Neuron (in vitro differentiated cells): Measurements from ENCODE around the gene EXOC6.

ENCODE experiments used
- H2AFZ ChIP-seq: one replicate; pipeline ENCODE4 v1.6.1; 2013; ENCODE audit warnings: low read depth, mild to moderate bottlenecking, inconsistent platforms, low read length, moderate library complexity
- H3K27me3 ChIP-seq: one replicate; pipeline ENCODE4 v1.6.1; 2013; ENCODE audit warnings: low read length; ENCODE audit not compliant: insufficient read depth
- H3K36me3 ChIP-seq: one replicate; pipeline ENCODE4 v1.6.1; 2013; ENCODE audit warnings: low read length; ENCODE audit not compliant: insufficient read depth
- H3K4me1 ChIP-seq: one replicate; pipeline ENCODE4 v1.6.1; 2013; ENCODE audit warnings: low read length; ENCODE audit not compliant: insufficient read depth
- H3K4me3 ChIP-seq: 2 replicates; pipeline ENCODE4 v1.5.1; 2013; ENCODE audit warnings: mild to moderate bottlenecking, low read length, moderate library complexity
- H3K9me3 ChIP-seq: one replicate; pipeline ENCODE4 v1.6.1; 2013; ENCODE audit warnings: low read length

EXOC6 gene

DNA sequence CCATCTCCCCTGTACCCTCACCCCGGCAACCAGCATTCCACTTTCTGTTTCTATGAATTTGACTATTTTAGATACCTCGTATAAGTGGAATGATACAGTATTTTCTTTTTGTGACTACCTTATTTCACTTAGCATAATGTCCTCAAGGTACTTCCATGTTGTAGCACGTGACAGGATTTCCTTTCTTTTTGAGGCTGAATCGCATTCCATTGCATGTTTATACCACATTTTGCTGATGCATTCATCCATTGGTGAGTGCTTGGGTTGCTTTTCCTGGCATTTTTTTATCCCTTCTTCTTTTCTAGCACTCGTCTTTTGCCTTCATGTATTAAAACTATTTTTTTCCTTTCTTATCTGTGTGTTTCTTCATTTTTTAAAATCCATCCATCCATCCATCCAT lies 22.3 kb upstream of the EXOC6 start:
- H2AFZ ChIP-seq: no peak overlapping the region
- no peaks in the 10 kb centered on the region for H3K9me3 ChIP-seq
- H3K4me3 ChIP-seq: no peak overlapping the region
- H3K27me3 ChIP-seq: no peaks in the 10 kb centered on the region
- peaks cover 8% of the 10 kb centered on the region for H3K4me1 ChIP-seq
- H3K36me3 ChIP-seq: no peaks in the 10 kb centered on the region

DNA sequence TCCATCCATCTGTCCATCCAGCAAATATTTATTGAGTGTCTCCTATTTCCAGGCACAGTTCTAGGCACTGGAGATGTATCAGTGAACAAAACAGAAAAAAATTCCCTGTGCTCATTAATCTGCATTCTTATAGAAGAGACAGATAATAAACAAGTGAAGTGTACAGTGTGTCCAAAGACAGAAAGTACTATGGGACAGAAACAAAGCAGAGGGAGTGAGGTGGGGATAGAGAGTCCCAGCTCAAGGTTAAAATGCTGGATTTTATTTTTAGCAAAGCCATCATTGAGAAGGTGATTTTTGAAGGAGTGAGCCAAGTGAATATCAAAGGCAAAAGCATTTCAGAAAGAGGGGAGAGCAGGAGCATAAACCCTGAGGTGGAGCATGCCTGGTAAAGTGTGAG lies 21.8 kb upstream of the EXOC6 start:
- Histone ChIP-seq H3K4me3 (no peak overlapping the region), H3K27me3 (no peaks in the 10 kb centered on the region), H2AFZ (no peak overlapping the region), H3K4me1 (peaks cover 8% of the 10 kb centered on the region), H3K9me3 (no peaks in the 10 kb centered on the region), H3K36me3 (no peaks in the 10 kb centered on the region)

DNA sequence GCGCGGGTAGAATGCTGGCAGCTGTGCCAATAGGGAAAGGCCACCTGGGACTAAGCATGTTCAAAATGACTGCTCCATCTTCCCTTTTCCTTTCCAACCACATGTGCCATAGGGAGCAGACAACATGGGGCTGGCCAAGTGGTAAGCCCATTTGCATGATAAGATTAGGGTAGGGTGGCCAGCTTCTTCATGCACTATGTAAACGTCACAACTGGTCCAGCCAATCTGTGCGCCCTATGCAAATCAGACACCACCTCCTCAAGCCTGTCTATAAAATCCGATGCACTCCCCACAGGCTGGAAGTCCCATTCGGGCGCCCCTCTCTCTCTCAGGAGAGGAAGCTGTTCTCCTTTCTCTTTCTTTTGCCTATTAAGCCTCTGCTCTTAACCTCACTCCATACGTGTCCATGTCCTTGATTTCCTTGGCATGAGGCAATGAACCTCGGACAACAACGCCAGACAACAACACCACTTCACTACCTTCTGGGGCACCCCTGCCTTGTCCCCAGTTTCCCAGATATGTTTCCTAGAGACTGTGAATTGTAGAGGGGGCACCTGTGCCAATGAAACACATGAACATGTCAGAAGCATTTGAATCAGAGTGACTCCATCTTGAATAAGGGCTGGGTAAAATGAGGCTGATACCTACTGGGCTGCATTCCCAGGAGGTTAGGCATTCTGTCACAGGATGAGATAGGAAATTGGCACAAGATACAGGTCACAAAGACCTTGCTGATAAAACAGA lies 19.1 kb upstream of the EXOC6 start:
- Histone ChIP-seq H2AFZ (no peak overlapping the region), H3K9me3 (no peaks in the 10 kb centered on the region), H3K4me3 (no peak overlapping the region), H3K4me1 (no peaks in the 10 kb centered on the region), H3K27me3 (no peaks in the 10 kb centered on the region), H3K36me3 (no peaks in the 10 kb centered on the region)

DNA sequence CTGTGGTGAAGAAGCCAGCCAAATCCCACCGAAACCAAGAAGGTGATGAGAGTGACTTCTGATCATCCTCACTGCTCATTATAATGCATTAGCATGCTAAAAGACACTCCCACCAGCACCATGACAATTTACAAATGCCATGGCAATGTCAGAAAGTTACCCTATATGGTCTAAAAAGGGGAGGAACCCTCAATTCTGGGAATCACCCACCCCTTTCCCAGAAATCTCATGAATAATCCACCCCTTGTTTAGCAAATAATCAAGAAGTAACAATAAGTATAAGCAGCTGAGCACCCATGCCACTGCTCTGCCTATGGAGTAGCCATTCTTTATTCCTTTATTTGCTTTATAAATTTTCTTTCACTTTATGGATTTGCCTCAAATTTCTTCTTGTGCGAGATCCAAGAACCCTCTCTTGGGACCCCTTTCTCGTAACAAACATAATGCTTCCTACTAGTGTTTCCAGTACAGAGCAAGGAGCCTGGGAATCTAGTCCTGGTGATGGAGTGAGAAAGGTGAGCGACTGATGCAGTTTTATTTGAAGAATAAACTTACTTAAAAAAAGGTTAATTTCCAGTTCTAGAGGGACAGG lies 18.4 kb upstream of the EXOC6 start:
- no peaks in the 10 kb centered on the region for H3K36me3 ChIP-seq
- no peaks in the 10 kb centered on the region for H3K27me3 ChIP-seq
- no peak overlapping the region for H3K4me3 ChIP-seq
- no peaks in the 10 kb centered on the region for H3K4me1 ChIP-seq
- H2AFZ ChIP-seq: no peak overlapping the region
- H3K9me3 ChIP-seq: no peaks in the 10 kb centered on the region

DNA sequence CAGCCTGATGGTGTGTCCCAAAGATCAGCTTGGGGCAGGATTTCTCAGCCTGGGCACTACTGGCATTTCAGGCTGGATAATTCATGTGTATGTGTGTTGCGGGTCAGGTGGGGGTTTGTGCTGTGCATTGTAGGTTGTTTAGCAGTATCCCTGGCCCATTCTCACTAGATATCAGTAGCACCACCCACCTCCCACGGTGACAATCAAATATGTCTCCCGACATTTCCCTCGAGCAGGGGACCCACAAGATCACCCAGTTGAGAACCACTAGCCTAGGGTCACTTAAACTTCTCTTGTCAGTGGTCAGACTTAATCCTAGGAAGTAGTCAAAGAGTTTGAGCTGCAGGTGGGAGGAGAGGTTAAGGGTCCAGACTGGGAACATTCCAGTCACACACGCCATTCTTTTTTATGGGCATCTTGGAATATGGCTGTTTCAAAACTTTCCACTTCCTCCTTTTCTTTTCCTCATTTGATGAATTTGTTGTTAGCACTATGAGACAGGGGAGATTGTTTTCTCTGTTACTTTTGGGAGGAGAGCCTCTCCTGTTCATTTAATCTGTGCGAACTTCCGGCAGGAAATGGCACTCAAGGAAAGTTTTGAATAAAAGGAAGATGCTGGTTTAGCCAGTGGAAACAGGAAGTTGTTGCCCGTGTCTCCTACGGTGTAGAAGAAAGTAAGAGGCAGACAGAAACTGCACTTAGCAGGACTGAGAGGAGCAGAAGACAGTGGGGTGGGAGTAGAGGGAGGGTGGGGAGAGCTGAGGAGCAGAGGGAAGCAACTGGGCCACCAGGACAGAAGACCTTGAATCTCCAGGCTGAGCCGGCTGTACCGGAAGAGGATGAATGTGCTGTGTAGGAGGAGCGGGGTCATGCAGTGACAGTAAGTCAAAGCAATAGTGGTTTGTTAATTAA lies 17.6 kb upstream of the EXOC6 start:
- Histone ChIP-seq H3K36me3 (no peaks in the 10 kb centered on the region), H2AFZ (no peak overlapping the region), H3K27me3 (no peaks in the 10 kb centered on the region), H3K9me3 (no peaks in the 10 kb centered on the region), H3K4me1 (no peaks in the 10 kb centered on the region), H3K4me3 (no peak overlapping the region)

DNA sequence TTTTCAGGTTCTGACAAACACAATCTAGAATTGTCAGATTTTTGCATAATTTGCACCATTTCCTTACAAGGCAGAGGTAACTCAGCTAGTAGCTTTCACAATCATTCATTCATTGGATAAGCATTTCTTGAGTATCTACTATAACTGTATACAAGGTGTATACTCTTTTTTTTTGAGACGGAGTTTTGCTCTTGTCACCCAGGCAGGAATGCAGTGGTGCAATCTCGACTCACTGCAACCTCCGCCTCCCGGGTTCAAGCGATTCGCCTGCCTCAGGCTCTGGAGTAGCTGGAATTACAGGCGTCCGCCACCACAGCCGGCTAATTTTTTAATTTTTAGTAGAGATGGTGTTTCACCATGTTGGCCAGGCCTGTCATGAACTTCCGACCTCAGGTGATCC lies 16.2 kb upstream of the EXOC6 start:
- Histone ChIP-seq H3K4me1 (no peaks in the 10 kb centered on the region), H3K4me3 (no peak overlapping the region), H3K9me3 (no peaks in the 10 kb centered on the region), H2AFZ (no peak overlapping the region), H3K36me3 (no peaks in the 10 kb centered on the region), H3K27me3 (no peaks in the 10 kb centered on the region)

DNA sequence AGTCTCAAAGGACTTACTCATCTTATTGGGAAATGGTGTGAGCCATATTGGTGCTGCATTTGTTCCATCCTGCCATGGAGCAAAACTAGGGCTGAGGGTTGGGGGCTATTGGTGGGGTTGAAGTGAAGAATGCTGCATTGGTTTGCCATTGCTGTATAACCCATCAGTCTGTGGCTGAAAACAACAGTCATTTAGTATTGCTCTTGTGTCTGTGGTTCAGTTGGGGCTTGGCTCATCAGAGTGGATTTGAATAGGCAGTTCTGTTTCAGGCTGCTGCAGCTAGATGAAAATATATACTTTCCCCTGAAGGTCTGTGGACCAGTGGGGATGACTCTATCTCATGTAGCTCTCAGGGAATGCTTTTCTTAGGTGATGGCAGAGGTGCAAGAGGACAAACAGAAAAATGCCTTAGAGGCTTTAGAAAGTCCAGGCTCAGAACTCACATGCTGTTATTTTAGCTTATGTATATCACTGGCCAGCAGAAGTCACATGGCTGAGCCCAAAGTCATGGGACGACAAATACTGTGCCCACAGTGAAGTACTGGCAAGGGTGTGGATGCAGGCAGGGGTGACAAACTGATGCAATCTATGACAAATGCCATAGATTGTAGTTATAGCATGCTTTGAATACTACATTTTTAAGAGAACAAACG lies 15.2 kb upstream of the EXOC6 start:
- Histone ChIP-seq H3K4me1 (no peaks in the 10 kb centered on the region), H3K36me3 (no peaks in the 10 kb centered on the region), H3K27me3 (no peaks in the 10 kb centered on the region), H2AFZ (no peak overlapping the region), H3K9me3 (no peaks in the 10 kb centered on the region), H3K4me3 (no peak overlapping the region)

DNA sequence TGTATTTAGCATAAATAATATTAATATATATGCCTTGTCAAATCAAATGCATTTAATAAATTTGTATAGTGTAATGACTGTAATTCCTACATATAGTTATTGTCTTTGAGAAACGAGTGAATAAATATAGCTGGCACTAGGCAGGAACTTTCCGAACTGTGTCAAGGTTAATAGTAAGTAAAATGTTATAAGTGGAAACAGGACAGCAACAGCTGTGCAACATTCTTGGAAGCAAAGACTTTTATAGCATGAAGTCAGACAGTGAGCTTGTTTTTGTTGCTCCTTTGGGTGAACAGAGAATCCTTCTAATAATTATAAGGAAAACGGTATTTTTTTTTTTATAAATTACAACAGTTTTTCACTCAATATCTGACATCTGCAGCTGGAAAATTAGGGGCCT lies 14.0 kb upstream of the EXOC6 start:
- H3K4me3 ChIP-seq: no peak overlapping the region
- no peaks in the 10 kb centered on the region for H3K27me3 ChIP-seq
- no peaks in the 10 kb centered on the region for H3K4me1 ChIP-seq
- no peaks in the 10 kb centered on the region for H3K9me3 ChIP-seq
- H3K36me3 ChIP-seq: no peaks in the 10 kb centered on the region
- H2AFZ ChIP-seq: no peak overlapping the region

DNA sequence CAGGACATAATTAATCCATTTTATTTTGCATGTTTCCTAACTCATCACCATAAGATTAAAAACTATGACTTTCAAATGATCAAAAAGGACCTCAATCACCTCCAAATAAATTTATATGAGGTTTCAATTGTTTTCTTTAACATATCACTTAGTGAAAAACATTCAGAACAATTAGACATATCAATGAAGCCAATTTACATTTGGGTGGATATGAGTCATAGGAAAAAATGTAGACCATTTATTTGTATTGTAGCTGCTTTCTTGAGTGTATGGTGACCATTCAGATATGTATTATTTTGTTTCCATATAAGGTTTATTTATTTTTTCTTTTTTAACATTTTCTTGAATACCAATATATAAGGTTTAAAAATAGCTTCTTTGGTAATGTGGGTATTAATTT lies 13.3 kb upstream of the EXOC6 start:
- no peak overlapping the region for H2AFZ ChIP-seq
- no peaks in the 10 kb centered on the region for H3K4me1 ChIP-seq
- no peaks in the 10 kb centered on the region for H3K27me3 ChIP-seq
- H3K9me3 ChIP-seq: no peaks in the 10 kb centered on the region
- H3K36me3 ChIP-seq: no peaks in the 10 kb centered on the region
- H3K4me3 ChIP-seq: no peak overlapping the region

DNA sequence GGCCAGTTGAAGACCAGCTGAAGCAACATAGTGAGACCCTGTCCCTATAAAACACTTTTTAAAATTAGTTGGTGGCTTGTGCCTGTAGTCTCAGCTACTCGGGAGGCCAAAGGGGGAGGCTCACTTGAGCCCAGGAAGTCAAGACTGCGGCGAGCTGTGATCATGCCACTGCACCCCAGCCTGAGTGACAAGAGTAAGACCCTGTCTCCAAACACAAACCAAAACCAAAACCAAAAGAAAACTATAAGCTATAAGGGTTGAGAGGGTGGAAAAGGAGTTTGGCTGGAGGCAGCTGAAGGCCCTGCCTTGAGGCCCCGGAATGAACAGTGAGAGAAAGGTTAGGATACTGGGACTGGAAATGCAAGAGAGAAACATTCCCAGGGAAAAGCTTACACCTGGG lies 10.9 kb upstream of the EXOC6 start:
- no peak overlapping the region for H3K4me3 ChIP-seq
- H3K36me3 ChIP-seq: no peaks in the 10 kb centered on the region
- no peaks in the 10 kb centered on the region for H3K4me1 ChIP-seq
- H3K9me3 ChIP-seq: no peaks in the 10 kb centered on the region
- H2AFZ ChIP-seq: no peak overlapping the region
- no peaks in the 10 kb centered on the region for H3K27me3 ChIP-seq

DNA sequence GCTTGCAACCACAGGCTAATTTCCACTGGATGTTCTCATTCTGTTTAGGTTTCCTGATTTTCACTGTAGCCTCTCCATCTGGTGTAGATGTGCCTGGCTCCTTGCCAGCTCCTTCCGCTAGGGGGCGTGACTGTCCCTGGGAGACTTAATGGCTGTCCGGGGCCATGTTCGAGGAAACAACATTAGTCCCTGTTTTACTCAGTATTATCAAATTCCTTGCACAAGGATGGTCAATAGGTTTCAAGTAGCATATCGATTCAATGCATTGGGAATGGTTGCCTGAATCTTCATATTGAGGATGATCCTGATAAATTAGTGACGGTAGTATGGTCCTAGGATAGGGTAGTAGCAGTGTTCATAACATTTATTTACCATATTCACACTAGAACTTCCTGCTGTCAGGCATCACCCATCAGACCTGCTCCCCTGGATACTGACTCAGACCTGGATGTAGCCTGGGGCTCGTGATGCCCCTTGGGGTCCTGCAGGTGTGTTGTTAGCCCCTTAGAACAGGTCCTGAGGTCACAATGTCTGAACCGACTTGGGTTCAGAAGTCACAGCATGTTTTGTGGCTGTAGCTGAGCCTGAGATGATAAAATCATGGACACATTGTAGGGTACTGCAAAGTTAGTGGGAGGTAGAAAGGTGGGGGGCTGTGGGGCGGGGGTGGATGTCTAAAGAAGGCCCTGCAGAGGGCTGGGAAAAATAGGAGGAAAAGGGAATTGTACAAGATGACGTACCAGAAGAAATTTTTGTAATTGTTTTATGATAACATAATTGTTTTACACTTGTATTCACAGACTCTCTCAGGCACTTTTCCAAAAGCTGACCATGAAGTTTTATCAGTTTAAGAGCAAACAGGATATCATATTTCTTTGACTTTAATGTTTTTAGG lies 8.9 kb upstream of the EXOC6 start:
- no peaks in the 10 kb centered on the region for H3K27me3 ChIP-seq
- H3K4me1 ChIP-seq: no peaks in the 10 kb centered on the region
- H3K4me3 ChIP-seq: no peak overlapping the region
- H3K36me3 ChIP-seq: no peaks in the 10 kb centered on the region
- no peak overlapping the region for H2AFZ ChIP-seq
- no peaks in the 10 kb centered on the region for H3K9me3 ChIP-seq

DNA sequence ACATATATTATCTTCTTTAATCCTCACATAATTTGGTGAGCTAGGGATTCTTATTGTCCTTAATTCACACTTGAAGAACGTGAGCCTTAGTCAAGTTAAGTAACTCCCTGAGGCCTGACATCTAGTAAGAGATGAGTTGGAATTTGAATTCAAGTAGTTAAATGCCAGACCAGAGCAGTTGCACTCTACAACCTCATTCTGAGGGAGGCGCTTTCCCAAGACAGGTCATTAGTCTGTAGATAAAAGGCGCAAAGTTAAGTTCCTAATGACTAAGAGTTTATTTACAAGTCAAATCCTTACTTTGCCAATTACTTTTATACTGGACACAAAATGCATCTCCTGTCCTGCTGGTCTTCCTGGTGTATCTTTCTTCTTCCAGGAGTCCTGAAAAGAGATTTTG lies 3.6 kb upstream of the EXOC6 start:
- Histone ChIP-seq H3K9me3 (no peaks in the 10 kb centered on the region), H3K36me3 (no peaks in the 10 kb centered on the region), H2AFZ (no peak overlapping the region), H3K4me3 (no peak overlapping the region), H3K4me1 (peaks cover 6% of the 10 kb centered on the region), H3K27me3 (no peaks in the 10 kb centered on the region)
